ENCODE measurements around the gene PDE6A. TPM values are rescaled to one million over a fixed set of nuclear protein-coding genes. Genes with fewer than 3 reads are reported as not detected.

The PDE6A gene
- total and polyA plus RNA-seq, 2 donors (not counting 3 experiments of a cell fraction or from before 2014, with no cell fraction given) = not detected

DNA sequence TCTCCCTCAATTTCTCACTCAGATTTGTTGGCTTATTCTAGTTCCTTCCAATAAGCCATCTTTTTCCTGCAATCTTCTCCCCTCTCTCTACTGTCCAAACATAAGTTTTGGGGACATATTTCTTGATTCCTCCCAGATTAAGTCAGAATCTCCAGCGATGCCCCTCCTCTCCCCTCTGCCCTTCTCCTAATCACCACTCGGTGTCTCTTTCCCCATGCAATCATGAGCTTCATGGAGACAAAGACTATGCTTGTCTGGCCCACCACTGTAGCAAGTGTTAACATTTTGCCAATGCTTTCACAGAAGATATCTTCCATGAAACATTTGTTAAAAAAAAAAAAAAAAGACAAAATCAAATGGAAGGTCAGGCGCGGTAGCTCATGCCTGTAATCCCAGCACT lies 42.4 kb downstream of the PDE6A start:
- H3K27me3 ChIP-seq (ENCODE audit: control insufficient read depth in 2 of 2, insufficient read depth in 2 of 2, low read length in 2 of 2) = no peaks in the 10 kb centered on the region
- DNase-seq (ENCODE audit: low read depth, low spot score) (peak; percentile 19), FAIRE-seq (no peak)
- peaks cover 9% of the 10 kb centered on the region for H3K4me1 ChIP-seq (ENCODE audit: control insufficient read depth, extremely low read depth, insufficient read depth, low read length)
- ChIA-PET CTCF (interaction anchor here (0.5 to 2.8 kb wide), 19 partner anchors 9 to 446 kb away, joined by 3 to 85 read pairs (median 4); partner anchors contain the start of gene SLC26A2), POLR2A (no interaction called here)
- BruUV-seq (replicated peaks) = no TSS peak
- H3K9me1 ChIP-seq (replicated peaks; ENCODE audit: control insufficient read depth, extremely low read depth, insufficient read depth, low read length) = no peaks in the 10 kb centered on the region
- H4K20me1 ChIP-seq (replicated peaks; ENCODE audit: control insufficient read depth, extremely low read depth, insufficient read depth, low read length) = no peaks in the 10 kb centered on the region
- intact Hi-C loops (cut with micrococcal nuclease) = loop anchor here (2.0 to 5.0 kb wide), 2 partner anchors 35 to 59 kb away; partner anchors contain the start of gene SLC26A2
- H3K36me3 ChIP-seq (ENCODE audit: control insufficient read depth in 2 of 2, extremely low read depth in 1 of 2, insufficient read depth in 2 of 2, low read length in 2 of 2) = no peaks in the 10 kb centered on the region
- TF ChIP-seq GATA2 (IDR thresholded peaks at IDR 0.05; ENCODE audit: insufficient read depth, insufficient read length, low read depth, low read length) (no peak), FOS (IDR thresholded peaks at IDR 0.05; ENCODE audit: borderline replicate concordance, insufficient read depth, low read length) (no peak), EZH2 (IDR thresholded peaks at IDR 0.05; ENCODE audit: borderline replicate concordance, low read depth, low read length, severe bottlenecking) (no peak), POLR2A (IDR thresholded peaks at IDR 0.05; ENCODE audit: low read depth, low read length) (no peak), POLR2AphosphoS5 (IDR thresholded peaks at IDR 0.05; ENCODE audit: insufficient read depth, low read depth, low read length) (no peak), JUN (IDR thresholded peaks at IDR 0.05; ENCODE audit: borderline replicate concordance, insufficient read depth, insufficient read length, low read depth) (no peak), MYC (IDR thresholded peaks at IDR 0.05; ENCODE audit: low read depth, low read length) (no peak), CTCF (IDR thresholded peaks at IDR 0.05; ENCODE audit: extremely low read depth in 1 of 2, insufficient read depth in 1 of 2, low read depth in 1 of 2, low read length in 2 of 2) (peak in 1 of 2 donors; percentile 27)
- TF ChIP-seq, protein P1, sequence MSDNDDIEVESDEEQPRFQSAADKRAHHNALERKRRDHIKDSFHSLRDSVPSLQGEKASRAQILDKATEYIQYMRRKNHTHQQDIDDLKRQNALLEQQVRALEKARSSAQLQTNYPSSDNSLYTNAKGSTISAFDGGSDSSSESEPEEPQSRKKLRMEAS (IDR thresholded peaks at IDR 0.05; ENCODE audit: insufficient read depth, insufficient read length) = no peak
- H2AFZ ChIP-seq (ENCODE audit: low read depth, low read length) = no peak overlapping the region
- no peaks in the 10 kb centered on the region for H3K79me2 ChIP-seq (ENCODE audit: control insufficient read depth, insufficient read depth, low read length)
- H3K27ac ChIP-seq (ENCODE audit: insufficient read depth, low read depth, low read length) = no peak overlapping the region
- H3K9me3 ChIP-seq (replicated peaks; ENCODE audit: control insufficient read depth, insufficient read depth, low read length) = no peaks in the 10 kb centered on the region
- dilution Hi-C loops (cut with MboI; ENCODE audit: extremely low pct_ligation_motif_present, low sequenced_read_pairs) = no loop called here
- no peak overlapping the region for H3K9ac ChIP-seq (replicated peaks; ENCODE audit: extremely low read depth, insufficient read depth, low read length)
- H3K4me3 ChIP-seq (replicated peaks in 1 of 3; ENCODE audit: insufficient read depth in 1 of 3, low read depth in 1 of 3, low read length in 3 of 3) = no peak overlapping the region
- no peak overlapping the region for H3K4me2 ChIP-seq (ENCODE audit: insufficient read depth, low read length)
